T-helper 2 cell (primary cell): Measurements from ENCODE around the gene CBR4.
"Not testable (repeated sequence)": the region's sequence is repeated elsewhere in the genome, so short reads cannot be mapped to it uniquely, and the experiment has no call there.

ENCODE experiments used
- DNase-seq, 5 experiments: peaks; one replicate each; pipeline versions ENCODE4 v3.0.0 to v3.0.0-alpha.2; 2012 to 2022
- total RNA-seq, 2 donors: gene quantifications; one replicate each; lab custom pipeline; 2026; lab: John Stamatoyannopoulos, UW

CBR4 gene
- 7.8 to 17.9 reads per million in 2 donors for total RNA-seq

- DNase-seq = peak; percentile 87 to 99 (median 95)
These were observed at the start of gene CBR4 for GRCh38 chr4:169010125-169011023. Gene CBR4, minus strand, starts transcription at chr4:169010255. Its CDS starts 166 bp downstream, at chr4:169010089.

GRCh38 chr4:169059306-169060211, 49.5 kb upstream of the CBR4 start:
- DNase-seq = no peak

GRCh38 chr4:169058312-169058711, 48.3 kb upstream of the CBR4 start:
- DNase-seq = no peak

- DNase-seq = peak in 1 of 5 experiments; percentile 22
These were observed 44.8 kb upstream of the CBR4 start for GRCh38 chr4:169054879-169055278.

- no peak for DNase-seq
These were observed 42.5 kb upstream of the CBR4 start for GRCh38 chr4:169052594-169052945.

GRCh38 chr4:169051761-169052593, 41.9 kb upstream of the CBR4 start:
- DNase-seq = no peak

- DNase-seq = no peak
These were observed 41.1 kb upstream of the CBR4 start for GRCh38 chr4:169050881-169051760.

- no peak for DNase-seq
These were observed 40.2 kb upstream of the CBR4 start for GRCh38 chr4:169050284-169050683.

- no peak for DNase-seq
These were observed 38.9 kb upstream of the CBR4 start for GRCh38 chr4:169048868-169049414.

GRCh38 chr4:169047956-169048355, 37.9 kb upstream of the CBR4 start:
- DNase-seq = no peak

- DNase-seq = no peak
These were observed 36.0 kb upstream of the CBR4 start for GRCh38 chr4:169045862-169046584.

- no peak for DNase-seq
These were observed 34.8 kb upstream of the CBR4 start for GRCh38 chr4:169044714-169045447.

GRCh38 chr4:169042608-169043007, 32.6 kb upstream of the CBR4 start:
- DNase-seq = no peak

- DNase-seq = no peak
These were observed 30.7 kb upstream of the CBR4 start for GRCh38 chr4:169040559-169041261.

GRCh38 chr4:169039251-169039954, 29.3 kb upstream of the CBR4 start:
- no peak for DNase-seq

GRCh38 chr4:169037506-169037905, 27.5 kb upstream of the CBR4 start:
- DNase-seq = no peak

GRCh38 chr4:169035871-169036620, 26.0 kb upstream of the CBR4 start:
- not testable (repeated sequence) for DNase-seq

GRCh38 chr4:169033660-169034059, 23.6 kb upstream of the CBR4 start:
- DNase-seq = peak in 1 of 5 experiments; percentile 2
